HG03439 (cell line): ENCODE data around the gene HOXC10.

Experiments
- ATAC-seq: cut with Tn5 transposase; IDR thresholded peaks from one replicate; pipeline ENCODE4 v1.9.1; 2021; ENCODE audit warnings: mild to moderate bottlenecking, moderate library complexity; ENCODE audit not compliant: unreplicated experiment

The HOXC10 gene

GRCh38 chr12:54000116-54001114 is 15.5 kb downstream of the HOXC10 start, which contains the start of gene HOXC9:
Gene HOXC9 (plus strand): TSS chr12:54000161. CDS start chr12:54000189, 28 bp downstream.
- no peak for ATAC-seq

- no peak for ATAC-seq
These were observed 16.6 kb downstream of the HOXC10 start for GRCh38 chr12:54001283-54002187.

GRCh38 chr12:54002278-54002914 is 17.4 kb downstream of the HOXC10 start:
- no peak for ATAC-seq

GRCh38 chr12:54002915-54003389 is 18.0 kb downstream of the HOXC10 start:
- ATAC-seq: no peak

- ATAC-seq: no peak
These were observed 18.7 kb downstream of the HOXC10 start for GRCh38 chr12:54003625-54004024.

GRCh38 chr12:54004063-54004840 is 19.3 kb downstream of the HOXC10 start:
- no peak for ATAC-seq

GRCh38 chr12:54004841-54005530 is 20.0 kb downstream of the HOXC10 start:
- no peak for ATAC-seq

GRCh38 chr12:54005531-54005852 is 20.5 kb downstream of the HOXC10 start:
- ATAC-seq: no peak

- ATAC-seq: no peak
These were observed 21.1 kb downstream of the HOXC10 start for GRCh38 chr12:54005853-54006558.

GRCh38 chr12:54006559-54007220 is 21.7 kb downstream of the HOXC10 start:
- no peak for ATAC-seq

- no peak for ATAC-seq
These were observed 22.8 kb downstream of the HOXC10 start for GRCh38 chr12:54007538-54008259.

GRCh38 chr12:54008260-54008552 is 23.3 kb downstream of the HOXC10 start:
- no peak for ATAC-seq

- no peak for ATAC-seq
These were observed 24.5 kb downstream of the HOXC10 start for GRCh38 chr12:54009171-54010052.

GRCh38 chr12:54010053-54010971 is 25.4 kb downstream of the HOXC10 start:
- no peak for ATAC-seq

- no peak for ATAC-seq
These were observed 26.2 kb downstream of the HOXC10 start for GRCh38 chr12:54010972-54011664.
